Mesodermal cell (in vitro differentiated cells): ENCODE measurements around the gene PRR5.

Experiments
- H3K27ac ChIP-seq: 2 replicates; pipeline ENCODE4 v1.7.0; 2013; ENCODE audit warnings: mild to moderate bottlenecking, low read depth, low read length, moderate library complexity; ENCODE audit not compliant: severe bottlenecking
- H3K36me3 ChIP-seq: 2 replicates; pipeline ENCODE4 v1.7.1; 2013; ENCODE audit warnings: mild to moderate bottlenecking, low read length, moderate library complexity; ENCODE audit not compliant: control insufficient read depth, insufficient read depth
- H3K4me1 ChIP-seq: one replicate; pipeline ENCODE4 v1.7.1; 2013; ENCODE audit warnings: mild to moderate bottlenecking, low read length; ENCODE audit not compliant: insufficient read depth, control insufficient read depth, poor library complexity, severe bottlenecking
- H3K4me3 ChIP-seq: 2 replicates; pipeline ENCODE4 v1.7.0; 2013; ENCODE audit warnings: low read length, control low read depth, mild to moderate bottlenecking; ENCODE audit not compliant: insufficient read depth, poor library complexity, severe bottlenecking; ENCODE audit errors: extremely low read depth
- H3K9me3 ChIP-seq: 2 replicates; pipeline ENCODE4 v1.7.1; 2013; ENCODE audit warnings: mild to moderate bottlenecking, low read length, moderate library complexity; ENCODE audit not compliant: control insufficient read depth
- WGBS, 2 experiments: methylation state at CpG; one replicate each; pipeline ENCODE4 v1.1.5; 2013; ENCODE audit warnings: missing lambda C conversion rate in 2 of 2; ENCODE audit not compliant: insufficient coverage in 2 of 2; 5-methylcytosine and 5-hydroxymethylcytosine counted together

Gene PRR5

DNA sequence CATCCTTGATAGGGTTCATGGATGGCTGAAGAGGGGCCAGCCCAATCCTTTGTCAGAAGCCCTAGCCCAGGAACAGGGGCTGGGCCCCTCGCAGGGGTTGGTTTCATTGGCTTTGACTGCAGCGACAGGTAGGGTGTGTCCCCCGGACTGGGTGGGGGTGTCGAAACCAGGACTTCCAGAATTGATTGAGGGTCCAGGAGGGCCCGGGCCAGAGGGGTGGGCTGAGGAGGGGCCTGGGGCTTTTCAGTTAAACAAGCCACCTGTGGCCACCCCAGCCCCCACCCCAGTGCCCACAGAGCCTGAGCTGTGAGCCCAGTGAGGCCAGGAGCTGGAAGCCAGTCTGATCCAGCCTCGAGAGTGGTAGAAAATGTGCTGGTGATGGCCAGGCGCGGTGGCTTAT is 18.1 kb upstream of the PRR5 start:
- H3K9me3 ChIP-seq: no peaks in the 10 kb centered on the region

DNA sequence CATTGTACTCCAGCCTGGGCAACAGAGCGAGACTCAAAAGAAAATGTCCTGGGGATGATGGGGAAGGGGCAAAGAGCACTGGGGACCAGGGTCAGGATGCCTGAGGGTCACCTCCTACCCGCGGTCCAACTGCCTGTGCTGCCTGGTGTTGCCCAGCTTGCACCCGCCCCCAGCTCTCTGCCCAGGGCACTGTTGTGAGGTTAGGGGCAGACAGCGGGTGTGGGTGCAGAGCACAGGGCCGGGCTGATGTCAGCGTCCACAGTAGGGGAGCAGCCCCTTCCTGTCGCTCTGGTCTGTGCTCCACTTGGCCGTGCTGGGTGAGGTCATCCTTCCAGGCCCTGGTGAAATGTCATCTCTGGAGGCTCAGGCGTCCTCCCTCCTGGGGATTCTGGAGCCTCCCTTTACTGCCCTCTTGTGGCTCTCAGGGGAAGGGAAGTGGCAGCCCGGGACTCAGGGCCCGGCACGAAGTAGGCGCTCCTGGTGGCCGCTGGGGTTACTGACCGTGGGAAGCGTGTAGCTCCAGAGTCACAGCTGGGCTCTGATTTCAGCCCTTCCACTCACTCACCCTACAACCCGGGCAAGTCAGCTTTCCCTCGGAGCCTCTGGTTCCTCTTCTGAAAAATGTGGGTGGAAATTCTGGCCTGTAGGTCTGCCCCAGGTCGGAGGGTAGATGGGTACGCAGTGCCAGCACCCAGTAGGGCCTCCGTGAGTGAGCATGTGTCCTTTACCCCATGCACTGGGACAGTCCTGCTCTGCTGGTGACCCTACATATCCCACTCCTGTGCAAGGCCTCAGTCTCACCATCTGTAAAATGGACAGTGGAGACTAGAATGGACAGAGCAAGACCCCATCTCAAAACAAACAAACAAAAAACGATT is 17.3 kb upstream of the PRR5 start:
- H3K9me3 ChIP-seq: no peaks in the 10 kb centered on the region
- 38 to 39% methylated on average over 16 of the region's 23 CpGs for WGBS, 2 experiments
- no peaks in the 10 kb centered on the region for H3K36me3 ChIP-seq
- peak overlapping the region; percentile 66 for H3K27ac ChIP-seq
- peaks cover 31% of the 10 kb centered on the region for H3K4me1 ChIP-seq
- H3K4me3 ChIP-seq: no peak overlapping the region

More for the DNA sequence above, 18.1 kb upstream of the PRR5 start:
- H3K27ac ChIP-seq: no peak overlapping the region
- no peaks in the 10 kb centered on the region for H3K36me3 ChIP-seq
- H3K4me1 ChIP-seq: peaks cover 24% of the 10 kb centered on the region
- 98 to 100% methylated on average over 1 to 5 of the region's 8 CpGs for WGBS, 2 experiments
- no peak overlapping the region for H3K4me3 ChIP-seq

GRCh38 chr22:44685384-44686056 is 16.5 kb upstream of the PRR5 start:
- WGBS, 2 experiments: 68 to 77% methylated on average over 6 to 11 of the region's 11 CpGs
- H3K9me3 ChIP-seq: no peaks in the 10 kb centered on the region
- no peak overlapping the region for H3K4me3 ChIP-seq
- H3K36me3 ChIP-seq: no peaks in the 10 kb centered on the region
- H3K4me1 ChIP-seq: peaks cover 37% of the 10 kb centered on the region
- H3K27ac ChIP-seq: peak overlapping the region; percentile 66

- Histone ChIP-seq H3K27ac (peak overlapping the region; percentile 83), H3K36me3 (no peaks in the 10 kb centered on the region), H3K9me3 (no peaks in the 10 kb centered on the region), H3K4me3 (no peak overlapping the region), H3K4me1 (peaks cover 37% of the 10 kb centered on the region)
- WGBS, 2 experiments: 74 to 78% methylated on average over 4 of the region's 10 CpGs
These were observed 15.0 kb upstream of the PRR5 start for GRCh38 chr22:44686873-44687600.

- H3K9me3 ChIP-seq: no peaks in the 10 kb centered on the region
- H3K4me3 ChIP-seq: no peak overlapping the region
- no peaks in the 10 kb centered on the region for H3K36me3 ChIP-seq
- peaks cover 36% of the 10 kb centered on the region for H3K4me1 ChIP-seq
- WGBS, 2 experiments: 74 to 85% methylated on average over 9 to 10 of the region's 10 CpGs
- peak overlapping the region; percentile 73 for H3K27ac ChIP-seq
These were observed 12.8 kb upstream of the PRR5 start for GRCh38 chr22:44689173-44689572.

- H3K4me1 ChIP-seq: peaks cover 32% of the 10 kb centered on the region
- H3K36me3 ChIP-seq: no peaks in the 10 kb centered on the region
- no peaks in the 10 kb centered on the region for H3K9me3 ChIP-seq
- no peak overlapping the region for H3K4me3 ChIP-seq
- WGBS, 2 experiments: 92 to 96% methylated on average over 9 of the region's 9 CpGs
- H3K27ac ChIP-seq: no peak overlapping the region
These were observed 12.0 kb upstream of the PRR5 start for GRCh38 chr22:44689915-44690524.

- peaks cover 24% of the 10 kb centered on the region for H3K4me1 ChIP-seq
- no peak overlapping the region for H3K27ac ChIP-seq
- WGBS, 2 experiments: 86 to 88% methylated on average over 16 to 24 of the region's 24 CpGs
- no peaks in the 10 kb centered on the region for H3K36me3 ChIP-seq
- H3K4me3 ChIP-seq: no peak overlapping the region
- no peaks in the 10 kb centered on the region for H3K9me3 ChIP-seq
These were observed 10.0 kb upstream of the PRR5 start for GRCh38 chr22:44691796-44692661.

DNA sequence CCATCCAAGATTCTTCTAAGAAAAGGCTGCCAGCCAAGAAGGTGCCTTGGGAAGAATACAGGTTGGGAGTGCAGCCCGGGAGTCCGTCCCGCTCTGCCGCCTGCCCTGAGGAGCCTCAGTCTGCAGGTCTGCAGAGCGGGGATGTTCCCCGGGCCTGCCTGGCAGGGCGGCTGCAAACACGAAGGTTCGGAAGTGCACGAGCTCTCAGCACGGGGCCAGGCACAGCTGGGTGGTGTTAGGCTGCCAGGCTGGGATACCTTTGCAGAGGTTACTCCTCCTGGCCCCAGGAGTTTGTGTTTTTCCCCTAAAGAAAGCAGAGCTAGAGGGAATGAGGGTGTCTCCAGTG is 9.4 kb upstream of the PRR5 start:
- H3K36me3 ChIP-seq: no peaks in the 10 kb centered on the region
- H3K27ac ChIP-seq: no peak overlapping the region
- 89 to 94% methylated on average over 11 of the region's 11 CpGs for WGBS, 2 experiments
- H3K9me3 ChIP-seq: no peaks in the 10 kb centered on the region
- H3K4me1 ChIP-seq: peaks cover 18% of the 10 kb centered on the region
- no peak overlapping the region for H3K4me3 ChIP-seq

GRCh38 chr22:44693145-44693544 is 8.9 kb upstream of the PRR5 start:
- no peaks in the 10 kb centered on the region for H3K36me3 ChIP-seq
- peaks cover 22% of the 10 kb centered on the region for H3K4me1 ChIP-seq
- H3K4me3 ChIP-seq: no peak overlapping the region
- no peak overlapping the region for H3K27ac ChIP-seq
- 86 to 96% methylated on average over 2 to 4 of the region's 4 CpGs for WGBS, 2 experiments
- no peaks in the 10 kb centered on the region for H3K9me3 ChIP-seq

DNA sequence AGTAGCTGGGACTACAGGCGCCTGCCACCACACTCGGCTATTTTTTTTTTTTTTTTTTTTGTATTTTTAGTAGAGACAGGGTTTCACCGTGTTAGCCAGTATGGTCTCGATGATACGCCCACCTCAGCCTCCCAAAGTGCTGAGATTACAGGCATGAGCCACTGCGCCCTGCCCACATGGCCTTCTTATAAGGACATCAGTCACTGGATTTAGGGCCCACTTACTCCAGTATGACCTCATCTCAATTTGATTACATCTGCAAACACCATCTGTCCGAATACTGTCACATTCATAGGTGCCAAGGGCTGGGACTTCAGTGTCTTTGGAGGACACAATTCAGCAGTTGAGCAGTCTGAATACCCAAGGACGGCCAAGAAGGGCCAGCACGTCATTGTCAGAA is 8.2 kb upstream of the PRR5 start:
- no peak overlapping the region for H3K4me3 ChIP-seq
- H3K27ac ChIP-seq: no peak overlapping the region
- peaks cover 25% of the 10 kb centered on the region for H3K4me1 ChIP-seq
- 93 to 95% methylated on average over 6 to 7 of the region's 9 CpGs for WGBS, 2 experiments
- H3K36me3 ChIP-seq: no peaks in the 10 kb centered on the region
- no peaks in the 10 kb centered on the region for H3K9me3 ChIP-seq
